Hematopoietic multipotent progenitor cell (in vitro differentiated cells): Measurements from ENCODE around the gene POU3F3. TPM values are rescaled to one million over a fixed set of nuclear protein-coding genes. Genes with fewer than 3 reads are reported as not detected.

Source experiments
- DNase-seq, 3 donors: peaks; one replicate each; pipeline ENCODE4 v3.0.0-alpha.2; 2011 to 2015; ENCODE audit warnings: low read depth in 2 of 3, low spot score in 2 of 3
- small RNA-seq: library from RNA; depleted of rRNA; stranded (forward); fragments of <200 nt; gene quantifications from one replicate; pipeline ENCODE3, GENCODE V24; 2012
- total RNA-seq: library from RNA; depleted of rRNA; stranded (reverse); fragments of >200 nt; gene quantifications from one replicate; pipeline ENCODE4 v1.2.3, GENCODE V29; 2012

Gene POU3F3
- total RNA-seq, 1 donor = not detected

- DNase-seq = no peak
Measured at GRCh38 chr2:104901037-104901881, 47.3 kb downstream of the POU3F3 start.

- DNase-seq = no peak
Measured at GRCh38 chr2:104902317-104902716, 48.4 kb downstream of the POU3F3 start.

Small RNAs within 50 kb of the gene (small RNA-seq; reads per million reads assigned to genes)
- not detected for gene AC018730.1

Other genes with a start within 250 kb of the POU3F3 start
- 8.6 TPM for gene MRPS9, start 184.0 kb downstream of the POU3F3 start, total RNA-seq